ENCODE measurements around the gene HTT-AS.
"Not testable (repeated sequence)": the region's sequence is repeated elsewhere in the genome, so short reads cannot be mapped to it uniquely, and the experiment has no call there.

HTT-AS gene

DNA sequence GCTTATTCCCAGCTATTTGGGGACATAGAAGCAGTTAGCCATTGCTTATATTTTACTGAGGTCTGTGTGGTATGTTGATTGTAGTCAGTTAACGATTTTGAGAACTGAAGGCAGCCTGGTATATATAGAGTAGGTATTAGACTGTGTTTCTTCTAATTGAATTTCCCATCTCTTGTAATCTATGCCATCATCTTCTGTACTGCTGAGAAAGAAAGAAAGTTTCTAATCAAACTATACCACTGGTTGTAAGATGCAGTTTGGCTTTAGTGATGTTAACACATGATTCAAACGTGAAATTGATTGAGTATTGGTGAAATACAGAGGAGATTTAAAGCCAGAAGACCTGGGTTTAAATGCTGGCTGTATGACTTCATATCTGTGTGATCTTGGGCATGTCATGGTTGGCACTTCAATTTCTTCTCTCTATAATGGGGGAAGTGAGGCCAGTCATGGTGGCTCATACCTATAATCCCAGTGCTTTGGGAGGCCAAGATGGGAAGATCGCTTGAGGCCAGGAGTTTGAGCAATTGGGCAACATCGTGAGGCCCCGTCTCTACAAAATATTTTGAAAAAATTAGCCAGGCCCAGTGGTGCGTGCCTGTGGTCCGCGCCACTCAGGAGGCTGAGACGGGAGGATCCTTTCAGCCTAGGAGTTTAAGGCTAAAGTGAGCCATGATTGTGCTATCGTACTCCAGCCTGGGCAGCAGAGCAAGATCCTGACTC lies 11.8 kb upstream of the HTT-AS start:
- no peak for DNase-seq

DNA sequence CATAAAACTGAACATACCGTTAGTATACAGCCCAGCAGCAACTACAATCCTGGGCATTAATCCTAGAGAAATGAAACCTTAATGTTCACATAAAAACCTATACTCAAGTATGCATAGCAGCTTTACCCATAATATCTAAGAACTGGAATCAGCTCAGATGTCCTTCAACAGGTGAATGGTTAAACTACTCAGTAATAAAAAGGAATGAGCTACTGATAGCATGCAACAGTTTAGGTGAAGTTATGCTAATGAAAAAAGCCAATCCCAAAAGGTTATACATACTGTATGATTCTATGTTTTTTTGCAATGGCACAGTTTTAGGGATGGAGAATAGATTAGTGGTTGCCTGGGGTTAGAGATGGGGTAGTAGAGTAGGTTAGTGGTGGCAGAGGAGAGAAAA lies 9.4 kb upstream of the HTT-AS start:
- no peak for DNase-seq

DNA sequence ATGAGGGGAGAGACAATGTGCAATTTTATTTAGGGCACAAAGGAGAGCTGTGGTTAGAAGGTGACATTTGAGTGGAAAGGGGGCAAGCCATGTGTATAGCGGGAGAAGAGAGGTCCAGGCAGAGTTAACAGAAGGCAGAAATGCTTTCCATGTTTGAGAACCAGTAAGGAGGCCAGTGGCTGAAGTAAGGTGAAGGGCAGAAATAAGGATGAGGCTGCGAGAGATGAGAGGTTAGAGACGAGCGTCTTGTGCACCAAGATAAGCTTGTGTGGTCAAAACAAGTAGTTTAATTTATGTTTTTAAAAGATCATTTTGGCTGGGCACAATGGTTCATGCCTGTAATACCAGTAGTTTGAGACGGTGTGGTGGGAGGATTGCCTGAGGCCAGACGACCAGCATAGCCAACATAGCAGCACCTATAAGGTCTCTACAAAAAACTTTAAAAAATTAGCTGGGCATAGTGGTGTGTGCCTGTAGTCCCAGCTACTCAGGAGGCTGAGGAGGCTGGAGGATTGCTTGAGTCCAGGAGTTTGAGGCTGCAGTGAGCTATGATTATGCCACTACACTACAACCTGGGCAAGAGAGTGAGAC lies 8.7 kb upstream of the HTT-AS start:
- no peak for DNase-seq

DNA sequence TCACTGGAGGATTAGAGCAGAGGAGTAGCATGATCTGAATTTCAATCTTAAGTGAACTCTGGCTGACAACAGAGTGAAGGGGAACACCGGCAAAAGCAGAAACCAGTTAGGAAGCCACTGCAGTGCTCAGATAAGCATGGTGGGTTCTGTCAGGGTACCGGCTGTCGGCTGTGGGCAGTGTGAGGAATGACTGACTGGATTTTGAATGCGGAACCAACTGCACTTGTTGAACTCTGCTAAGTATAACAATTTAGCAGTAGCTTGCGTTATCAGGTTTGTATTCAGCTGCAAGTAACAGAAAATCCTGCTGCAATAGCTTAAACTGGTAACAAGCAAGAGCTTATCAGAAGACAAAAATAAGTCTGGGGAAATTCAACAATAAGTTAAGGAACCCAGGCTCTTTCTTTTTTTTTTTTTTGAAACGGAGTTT lies 5.4 kb upstream of the HTT-AS start:
- DNase-seq = no peak

DNA sequence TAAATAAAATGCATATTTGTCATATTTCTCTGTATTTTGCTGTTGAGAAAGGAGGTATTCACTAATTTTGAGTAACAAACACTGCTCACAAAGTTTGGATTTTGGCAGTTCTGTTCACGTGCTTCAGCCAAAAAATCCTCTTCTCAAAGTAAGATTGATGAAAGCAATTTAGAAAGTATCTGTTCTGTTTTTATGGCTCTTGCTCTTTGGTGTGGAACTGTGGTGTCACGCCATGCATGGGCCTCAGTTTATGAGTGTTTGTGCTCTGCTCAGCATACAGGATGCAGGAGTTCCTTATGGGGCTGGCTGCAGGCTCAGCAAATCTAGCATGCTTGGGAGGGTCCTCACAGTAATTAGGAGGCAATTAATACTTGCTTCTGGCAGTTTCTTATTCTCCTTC lies 3.5 kb upstream of the HTT-AS start:
- no peak for DNase-seq

DNA sequence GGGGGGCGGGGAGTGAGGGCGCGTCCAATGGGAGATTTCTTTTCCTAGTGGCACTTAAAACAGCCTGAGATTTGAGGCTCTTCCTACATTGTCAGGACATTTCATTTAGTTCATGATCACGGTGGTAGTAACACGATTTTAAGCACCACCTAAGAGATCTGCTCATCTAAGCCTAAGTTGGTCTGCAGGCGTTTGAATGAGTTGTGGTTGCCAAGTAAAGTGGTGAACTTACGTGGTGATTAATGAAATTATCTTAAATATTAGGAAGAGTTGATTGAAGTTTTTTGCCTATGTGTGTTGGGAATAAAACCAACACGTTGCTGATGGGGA lies 1.3 kb upstream of the HTT-AS start:
- DNase-seq = no peak

DNA sequence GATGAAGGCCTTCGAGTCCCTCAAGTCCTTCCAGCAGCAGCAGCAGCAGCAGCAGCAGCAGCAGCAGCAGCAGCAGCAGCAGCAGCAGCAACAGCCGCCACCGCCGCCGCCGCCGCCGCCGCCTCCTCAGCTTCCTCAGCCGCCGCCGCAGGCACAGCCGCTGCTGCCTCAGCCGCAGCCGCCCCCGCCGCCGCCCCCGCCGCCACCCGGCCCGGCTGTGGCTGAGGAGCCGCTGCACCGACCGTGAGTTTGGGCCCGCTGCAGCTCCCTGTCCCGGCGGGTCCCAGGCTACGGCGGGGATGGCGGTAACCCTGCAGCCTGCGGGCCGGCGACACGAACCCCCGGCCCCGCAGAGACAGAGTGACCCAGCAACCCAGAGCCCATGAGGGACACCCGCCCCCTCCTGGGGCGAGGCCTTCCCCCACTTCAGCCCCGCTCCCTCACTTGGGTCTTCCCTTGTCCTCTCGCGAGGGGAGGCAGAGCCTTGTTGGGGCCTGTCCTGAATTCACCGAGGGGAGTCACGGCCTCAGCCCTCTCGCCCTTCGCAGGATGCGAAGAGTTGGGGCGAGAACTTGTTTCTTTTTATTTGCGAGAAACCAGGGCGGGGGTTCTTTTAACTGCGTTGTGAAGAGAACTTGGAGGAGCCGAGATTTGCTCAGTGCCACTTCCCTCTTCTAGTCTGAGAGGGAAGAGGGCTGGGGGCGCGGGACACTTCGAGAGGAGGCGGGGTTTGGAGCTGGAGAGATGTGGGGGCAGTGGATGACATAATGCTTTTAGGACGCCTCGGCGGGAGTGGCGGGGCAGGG lies 711 bp upstream of the HTT-AS start:
- DNase-seq = peak; percentile 14

DNA sequence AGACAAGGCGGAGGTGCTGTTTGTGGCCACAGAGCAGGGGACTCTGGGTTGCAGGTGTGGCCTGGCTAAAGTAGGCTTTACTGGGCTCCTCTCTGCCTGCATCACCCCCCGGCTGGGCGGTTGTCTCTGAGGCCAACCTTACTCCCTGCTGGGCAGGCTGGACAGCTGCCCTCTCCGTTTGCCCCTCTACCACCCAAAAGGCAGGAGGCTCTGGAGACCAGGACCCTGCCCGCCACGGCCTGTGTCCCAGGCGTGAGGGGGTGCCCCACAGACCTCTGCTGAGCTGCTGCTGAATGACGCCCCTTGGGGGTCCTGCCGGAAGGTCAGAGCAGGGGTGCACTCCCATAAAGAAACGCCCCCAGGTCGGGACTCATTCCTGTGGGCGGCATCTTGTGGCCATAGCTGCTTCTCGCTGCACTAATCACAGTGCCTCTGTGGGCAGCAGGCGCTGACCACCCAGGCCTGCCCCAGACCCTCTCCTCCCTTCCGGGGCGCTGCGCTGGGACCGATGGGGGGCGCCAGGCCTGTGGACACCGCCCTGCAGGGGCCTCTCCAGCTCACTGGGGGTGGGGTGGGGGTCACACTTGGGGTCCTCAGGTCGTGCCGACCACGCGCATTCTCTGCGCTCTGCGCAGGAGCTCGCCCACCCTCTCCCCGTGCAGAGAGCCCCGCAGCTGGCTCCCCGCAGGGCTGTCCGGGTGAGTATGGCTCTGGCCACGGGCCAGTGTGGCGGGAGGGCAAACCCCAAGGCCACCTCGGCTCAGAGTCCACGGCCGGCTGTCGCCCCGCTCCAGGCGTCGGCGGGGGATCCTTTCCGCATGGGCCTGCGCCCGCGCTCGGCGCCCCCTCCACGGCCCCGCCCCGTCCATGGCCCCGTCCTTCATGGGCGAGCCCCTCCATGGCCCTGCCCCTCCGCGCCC lies 920 bp downstream of the HTT-AS start:
- DNase-seq = no peak

DNA sequence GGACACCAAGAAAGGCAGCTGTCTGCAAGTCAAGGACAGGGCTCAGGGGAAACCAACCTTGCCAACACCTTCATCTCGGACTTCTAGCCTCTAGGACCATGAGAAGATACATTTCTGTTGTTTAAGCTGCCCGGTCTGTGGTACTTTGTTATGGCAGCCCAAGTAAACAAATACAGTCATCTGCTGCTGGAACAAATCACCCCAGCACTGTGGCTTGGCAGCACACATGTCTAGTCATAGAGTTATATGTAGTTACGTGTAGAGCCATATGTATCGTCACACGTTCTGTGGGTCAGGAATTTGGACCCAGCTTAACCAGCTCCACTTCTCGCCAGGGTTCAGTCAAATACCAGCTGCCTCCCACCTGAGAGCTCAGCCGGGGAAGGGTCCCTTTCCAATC lies 2.5 kb downstream of the HTT-AS start:
- no peak for DNase-seq

DNA sequence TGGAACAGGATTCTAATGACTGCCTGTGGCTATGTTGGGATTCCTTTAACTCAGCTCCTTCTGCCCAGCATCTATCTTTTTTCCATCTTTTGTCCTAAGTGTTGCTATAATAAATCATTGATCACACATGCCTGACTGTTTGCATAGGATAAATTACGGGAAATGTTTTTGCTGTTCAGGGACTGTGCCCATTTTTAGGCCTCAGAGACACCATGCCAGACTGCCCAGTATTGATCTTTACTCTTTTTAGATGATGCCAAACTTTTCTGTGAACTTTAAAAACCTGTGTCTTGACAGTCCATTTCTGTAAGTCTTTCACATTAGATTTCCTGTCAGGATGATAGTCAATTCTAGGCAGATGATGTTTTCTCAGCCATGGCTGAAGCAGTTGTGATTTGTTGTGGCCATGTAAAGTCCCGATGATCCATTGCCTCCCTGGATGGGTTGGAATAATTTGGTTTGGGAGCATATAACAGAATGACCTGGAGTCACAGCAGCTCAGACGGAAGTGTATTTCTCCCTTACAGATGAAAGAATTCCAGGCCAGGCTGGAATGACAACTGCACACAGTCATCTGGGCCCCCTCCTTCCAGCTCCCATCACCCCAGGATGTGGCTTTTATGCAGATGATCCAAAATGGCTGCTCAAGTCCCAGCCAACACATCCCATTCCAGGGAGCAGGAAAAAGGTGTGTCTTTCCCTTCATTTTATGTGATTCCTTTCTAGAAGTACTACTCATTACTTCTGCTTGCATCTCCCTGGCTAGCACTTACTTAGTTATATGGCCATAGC lies 3.4 kb downstream of the HTT-AS start:
- no peak for DNase-seq

DNA sequence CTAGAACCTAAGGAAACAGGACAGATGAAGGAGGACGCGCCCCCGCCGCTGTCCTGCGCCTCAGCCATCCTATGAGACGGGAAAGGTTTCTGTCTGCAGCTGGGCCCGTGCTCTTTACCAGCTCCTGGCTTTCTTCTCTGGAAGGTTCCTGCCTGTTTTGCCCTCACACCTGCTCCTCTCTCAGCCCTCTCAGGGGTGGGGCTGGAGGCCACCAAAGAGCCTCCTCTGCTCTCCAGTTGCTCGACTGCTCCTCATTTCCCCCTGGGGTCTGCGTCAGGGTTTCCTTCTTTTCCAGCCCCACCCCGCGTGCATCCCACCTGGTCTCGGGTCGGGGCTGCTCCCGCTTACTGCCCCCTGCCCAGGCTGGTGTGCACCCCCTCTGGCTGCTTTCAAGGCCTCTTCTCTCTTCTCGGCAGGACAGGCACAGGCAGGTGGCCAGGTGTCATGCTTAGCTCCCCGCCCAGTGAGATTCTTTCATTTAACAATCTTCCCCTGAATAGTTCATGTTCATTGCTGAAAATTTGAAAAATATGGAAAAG lies 4.6 kb downstream of the HTT-AS start:
- no peak for DNase-seq

DNA sequence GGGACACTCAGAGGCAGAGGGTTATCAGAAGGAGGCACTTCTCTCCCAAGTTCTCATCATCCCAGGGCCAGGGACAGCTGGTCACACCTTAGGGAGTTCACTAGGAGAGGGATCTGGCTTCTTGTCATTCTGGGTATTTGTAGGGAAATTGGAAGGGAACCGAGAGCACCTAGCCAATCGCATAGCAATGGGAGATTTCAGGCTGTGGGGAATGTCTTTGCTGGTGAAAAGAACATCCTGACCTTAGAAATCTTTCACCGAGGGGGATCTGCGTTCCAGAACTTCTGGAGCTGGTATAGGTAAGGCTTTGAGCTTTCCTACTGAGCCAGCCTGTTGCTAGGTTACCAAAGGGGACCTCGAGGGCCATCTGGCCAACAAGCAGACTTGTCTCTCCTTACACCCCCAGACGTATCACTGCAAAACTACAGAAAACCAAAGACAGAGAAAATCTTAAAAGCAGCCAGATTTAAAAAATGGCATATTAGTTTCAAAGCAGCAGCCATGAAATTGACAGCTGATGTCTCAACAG lies 6.8 kb downstream of the HTT-AS start:
- DNase-seq = no peak

DNA sequence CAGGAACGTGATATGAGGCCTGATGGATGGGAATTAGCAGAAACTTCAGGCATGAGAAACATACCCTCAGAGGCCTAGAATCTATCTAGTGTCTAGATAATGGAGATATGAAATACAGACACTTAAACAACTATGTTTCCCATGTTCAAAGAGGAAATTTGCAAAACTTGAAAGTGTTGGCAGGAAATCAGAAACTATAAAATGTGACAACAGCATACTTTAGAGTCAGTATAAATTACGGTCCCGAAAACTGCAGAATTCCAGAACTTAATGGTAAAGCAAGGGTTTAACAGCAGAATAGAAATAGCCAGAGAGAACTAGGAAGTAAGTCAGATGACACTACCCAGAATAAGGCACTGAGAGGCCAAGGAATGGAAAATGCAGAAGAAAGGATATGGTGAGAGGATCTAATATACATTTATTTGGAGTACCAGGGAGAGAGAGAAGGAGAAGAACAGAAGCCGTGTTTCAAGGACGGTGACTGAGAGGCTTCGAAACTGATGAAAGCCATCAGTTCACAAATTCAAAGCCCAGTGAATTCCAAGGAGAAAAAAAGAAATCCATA lies 7.4 kb downstream of the HTT-AS start:
- no peak for DNase-seq

DNA sequence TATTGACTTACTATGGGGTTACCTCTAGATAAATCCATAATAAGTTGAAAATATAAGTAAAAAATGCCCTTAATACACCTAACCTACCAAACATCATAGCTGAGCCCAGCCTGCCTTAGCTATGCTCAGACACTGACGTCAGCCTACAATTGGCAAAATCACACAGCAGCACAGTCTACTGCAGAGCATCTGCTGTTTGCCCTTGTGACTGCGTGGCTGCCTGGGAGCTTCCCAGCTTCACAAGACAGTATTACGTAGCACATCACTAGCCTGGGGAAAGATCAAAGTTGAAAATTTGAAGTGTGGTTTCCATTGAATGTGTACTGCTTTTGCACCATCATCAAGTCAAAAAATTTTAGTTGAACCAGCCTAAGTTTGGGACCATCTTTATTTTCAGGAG lies 8.8 kb downstream of the HTT-AS start:
- DNase-seq = no peak

DNA sequence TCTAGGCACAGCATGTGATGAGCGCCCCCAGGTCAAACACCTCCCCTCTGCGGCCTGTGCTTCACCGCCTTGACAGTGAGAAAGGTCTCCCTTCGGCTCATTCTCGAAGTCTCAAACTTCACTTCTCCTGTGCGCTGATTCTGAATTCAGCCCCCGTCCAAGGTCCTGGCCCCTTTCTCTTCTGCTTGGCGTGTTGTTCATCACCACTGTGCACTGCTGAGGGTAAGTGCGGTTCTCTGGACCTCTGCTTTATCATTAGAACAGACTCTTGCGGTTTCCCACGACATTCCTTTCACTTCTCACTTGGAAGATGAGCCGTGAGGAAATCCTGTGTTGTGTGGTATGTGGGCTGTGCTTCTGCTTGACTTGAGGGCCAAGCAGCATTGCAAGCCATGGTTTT lies 11.9 kb downstream of the HTT-AS start:
- no peak for DNase-seq

DNA sequence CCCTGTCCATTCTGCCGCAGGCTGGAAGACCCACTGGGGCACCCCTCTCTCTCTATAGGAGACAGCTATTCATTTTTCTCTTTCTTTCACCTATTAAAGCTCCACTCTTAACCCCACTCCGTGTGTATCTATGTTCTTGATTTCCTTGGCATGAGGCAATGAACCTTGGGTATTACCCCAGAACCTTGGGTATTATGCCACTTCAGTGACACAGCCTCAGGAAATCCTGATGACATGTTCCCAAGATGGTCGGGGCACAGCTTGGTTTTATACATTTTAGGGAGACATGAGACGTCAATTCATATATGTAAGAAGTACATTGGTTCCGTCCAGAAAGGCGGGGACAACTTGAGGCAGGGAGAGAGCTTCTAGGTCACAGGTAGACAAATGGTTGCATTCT lies 13.4 kb downstream of the HTT-AS start:
- no peak for DNase-seq

DNA sequence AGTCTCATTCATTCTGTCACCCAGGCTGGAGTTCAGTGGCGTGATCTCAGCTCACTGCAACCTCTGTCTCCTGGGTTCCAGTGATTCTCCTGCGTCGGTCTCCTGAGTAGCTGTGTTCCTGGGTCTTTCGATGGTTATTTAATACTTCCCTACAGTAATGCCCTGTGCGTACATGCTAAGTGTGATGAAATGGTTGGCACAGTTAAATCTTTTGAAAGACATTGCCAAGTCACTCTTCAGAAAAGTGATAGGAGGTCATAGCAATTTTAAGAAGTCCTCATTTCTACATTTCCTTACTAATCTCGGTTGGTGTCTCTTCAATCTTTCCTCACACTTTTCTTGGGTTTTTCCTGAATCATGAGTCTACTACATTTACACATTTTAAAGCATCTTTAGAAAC lies 14.4 kb downstream of the HTT-AS start:
- DNase-seq = no peak

DNA sequence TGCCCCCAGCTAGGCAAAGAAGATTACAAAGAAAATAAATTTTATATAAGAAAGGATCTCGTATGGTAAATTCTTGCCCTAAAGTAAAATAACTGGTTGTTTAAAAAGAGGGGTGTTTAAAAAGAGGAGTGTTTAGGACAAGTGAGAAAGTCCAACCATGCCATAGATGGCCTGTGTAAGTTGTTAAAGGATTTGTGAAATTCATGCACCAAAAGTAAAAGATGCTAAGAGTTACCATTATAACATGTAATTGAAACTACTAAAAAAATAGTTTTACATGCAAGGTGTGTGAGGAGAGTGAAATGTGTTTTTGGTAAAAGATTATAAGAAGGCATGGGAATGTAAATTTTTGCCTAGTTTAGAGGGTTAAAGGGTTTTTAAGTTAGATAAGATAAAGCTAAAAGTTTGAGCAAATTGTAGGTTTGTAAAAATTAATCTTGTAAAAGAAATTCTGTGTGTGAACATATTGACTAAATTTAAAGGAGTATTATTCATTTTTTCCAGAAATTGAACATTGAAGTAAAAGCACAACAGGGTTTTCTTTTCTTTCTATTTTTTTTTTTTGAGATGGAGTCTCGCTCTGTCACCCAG lies 20.1 kb downstream of the HTT-AS start:
- no peak for DNase-seq

DNA sequence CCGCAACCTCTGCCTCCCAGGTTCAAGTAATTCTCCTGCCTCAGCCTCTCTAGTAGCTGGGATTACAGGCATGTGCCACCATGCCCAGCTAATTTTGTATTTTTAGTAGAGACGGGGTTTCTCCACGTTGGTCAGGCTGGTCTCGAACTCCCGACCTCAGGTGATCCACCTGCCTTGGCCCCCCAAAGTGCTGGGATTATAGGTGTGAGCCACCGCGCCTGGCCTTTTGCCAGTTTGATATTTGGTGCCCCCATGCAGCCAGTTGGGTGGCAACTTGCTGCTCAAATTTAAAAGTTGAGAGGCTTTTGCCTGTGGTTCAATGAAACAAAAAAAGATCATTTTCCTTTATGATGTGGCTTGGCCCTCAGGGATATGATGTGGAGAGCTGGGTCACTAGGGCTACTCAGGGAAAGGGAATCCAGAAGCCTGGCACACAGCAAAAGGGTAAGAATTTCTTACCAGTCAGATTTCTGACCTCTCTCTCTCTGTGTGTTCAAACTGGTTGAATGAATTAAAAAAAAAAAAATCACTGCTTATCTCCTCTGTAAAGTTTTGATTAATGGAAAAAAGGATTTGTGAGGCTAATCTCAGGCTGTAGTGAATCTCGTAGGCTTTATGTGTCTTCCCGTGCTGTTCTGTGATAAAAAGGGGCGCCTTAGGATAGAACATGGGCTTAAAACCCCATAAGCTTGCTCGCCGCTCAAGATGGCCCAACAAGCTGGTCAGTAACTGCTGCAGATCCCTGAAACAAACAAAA lies 23.0 kb downstream of the HTT-AS start:
- not testable (repeated sequence) for DNase-seq

Measured in CD4-positive, alpha-beta T cell treated with Interleukin-4 for 4 hours (primary cell).